ENCODE measurements around the gene ZNF35. TPM values are rescaled to one million over a fixed set of nuclear protein-coding genes. Genes with fewer than 3 reads are reported as not detected.

ZNF35 gene
- polyA plus RNA-seq, 1 experiment, result 8.1 TPM

- ChIA-PET CTCF (no interaction called here), POLR2A (no interaction called here)
- Histone ChIP-seq H3K27ac (ENCODE audit: low read depth, low read length) (no peak overlapping the region), H3K27me3 (ENCODE audit: control insufficient read depth, insufficient read depth, low read length) (no peaks in the 10 kb centered on the region), H3K4me3 (ENCODE audit: low read depth, low read length) (no peak overlapping the region), H3K9me3 (ENCODE audit: control insufficient read depth, insufficient read depth, low read length) (peaks cover 4% of the 10 kb centered on the region; the same call in 1 of the 2 replicates)
- no peak for TF ChIP-seq CTCF (IDR thresholded peaks at IDR 0.05; ENCODE audit: low read depth, low read length)
- DNase-seq (ENCODE audit: low read depth, low spot score), result no peak
These were observed 30.1 kb downstream of the ZNF35 start for GRCh38 chr3:44678480-44679116.

GRCh38 chr3:44680921-44681455, 32.5 kb downstream of the ZNF35 start:
- ChIA-PET POLR2A (no interaction called here), CTCF (interaction anchor here (0.6 kb wide), 1 partner anchor 66 kb away, joined by 3 read pairs; no protein-coding TSS in a partner anchor)
- TF ChIP-seq CTCF (IDR thresholded peaks at IDR 0.05; ENCODE audit: low read depth, low read length), result no peak
- H3K9me3 ChIP-seq (ENCODE audit: control insufficient read depth, insufficient read depth, low read length), result peaks cover 16% of the 10 kb centered on the region; the same call in 1 of the 2 replicates
- H3K27ac ChIP-seq (ENCODE audit: low read depth, low read length), result no peak overlapping the region
- no peak overlapping the region for H3K4me3 ChIP-seq (ENCODE audit: low read depth, low read length)
- no peak for DNase-seq (ENCODE audit: low read depth, low spot score)
- no peaks in the 10 kb centered on the region for H3K27me3 ChIP-seq (ENCODE audit: control insufficient read depth, insufficient read depth, low read length)

- CTCF ChIA-PET, result interaction anchor here (0.6 kb wide), 1 partner anchor 27 kb away, joined by 7 read pairs; no protein-coding TSS in a partner anchor
- POLR2A ChIA-PET, result no interaction called here
- H3K27me3 ChIP-seq (ENCODE audit: control insufficient read depth, insufficient read depth, low read length), result no peaks in the 10 kb centered on the region
- H3K9me3 ChIP-seq (ENCODE audit: control insufficient read depth, insufficient read depth, low read length), result peaks cover 18% of the 10 kb centered on the region; the same call in 1 of the 2 replicates
- H3K4me3 ChIP-seq (ENCODE audit: low read depth, low read length), result no peak overlapping the region
- H3K27ac ChIP-seq (ENCODE audit: low read depth, low read length), result no peak overlapping the region
- DNase-seq (ENCODE audit: low read depth, low spot score), result no peak
- TF ChIP-seq CTCF (IDR thresholded peaks at IDR 0.05; ENCODE audit: low read depth, low read length), result no peak
These were observed 33.8 kb downstream of the ZNF35 start for GRCh38 chr3:44682182-44682896.

DNA sequence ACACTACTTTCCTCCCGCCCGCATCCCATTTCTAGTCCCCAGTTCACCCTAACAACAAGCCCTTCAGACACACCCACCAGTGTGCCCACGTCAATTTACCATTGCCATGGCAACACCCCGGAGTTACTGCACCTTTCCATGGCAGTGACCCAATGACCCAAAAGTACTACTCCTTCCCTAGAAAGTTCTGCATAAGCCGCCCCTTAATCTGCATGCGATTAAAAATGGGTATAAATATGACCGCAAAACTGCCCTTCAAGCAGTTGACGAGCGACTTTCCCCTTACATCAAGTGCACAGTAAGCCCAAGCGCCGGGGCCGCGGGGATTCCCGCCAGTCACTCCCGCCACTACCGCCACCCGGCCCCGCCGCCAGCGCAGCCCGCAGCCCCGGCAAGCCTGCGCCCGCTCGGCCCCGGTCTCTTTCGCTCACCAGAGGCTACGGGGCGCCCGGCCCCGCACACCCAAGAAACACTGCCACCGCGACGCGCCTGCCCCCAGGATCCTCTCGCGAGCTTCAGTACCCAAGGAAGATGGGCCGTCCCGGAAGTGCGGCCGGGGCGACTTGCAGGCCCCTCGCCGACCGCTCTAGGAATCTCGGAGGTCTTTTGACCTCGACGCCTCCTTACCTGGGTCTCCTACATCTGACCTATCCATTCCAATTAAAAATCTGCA, 36.7 kb downstream of the ZNF35 start:
- no peaks in the 10 kb centered on the region for H3K27me3 ChIP-seq (ENCODE audit: control insufficient read depth, insufficient read depth, low read length)
- H3K9me3 ChIP-seq (ENCODE audit: control insufficient read depth, insufficient read depth, low read length), result peaks cover 18% of the 10 kb centered on the region; the same call in 1 of the 2 replicates
- no peak for TF ChIP-seq CTCF (IDR thresholded peaks at IDR 0.05; ENCODE audit: low read depth, low read length)
- ChIA-PET POLR2A (interaction anchor here (1.3 kb wide), 1 partner anchor 101 kb away, joined by 6 read pairs; the partner anchor contains the start of gene ZNF660), CTCF (no interaction called here)
- H3K27ac ChIP-seq (ENCODE audit: low read depth, low read length), result no peak overlapping the region
- peak overlapping the region; percentile 67 for H3K4me3 ChIP-seq (ENCODE audit: low read depth, low read length)
- peak; percentile 59 for DNase-seq (ENCODE audit: low read depth, low spot score)

Measured in AG04450 (cell line).